GM10266 (cell line): ENCODE data around the gene KIF5C.
A peak's percentile ranks its signal among the peaks of the same experiment; 100 is the strongest.

Source experiments
- DNase-seq: peaks from one replicate; pipeline ENCODE4 v3.0.0; 2012; ENCODE audit errors: extremely low spot score
- TF ChIP-seq, protein P1 (sequence below): IDR thresholded peaks from 2 replicates; pipeline ENCODE4 v1.5.1; 2012; ENCODE audit warnings: mild to moderate bottlenecking, low read depth; ENCODE audit not compliant: control insufficient read depth, insufficient read depth; ENCODE audit errors: missing control alignments

Gene KIF5C

DNA sequence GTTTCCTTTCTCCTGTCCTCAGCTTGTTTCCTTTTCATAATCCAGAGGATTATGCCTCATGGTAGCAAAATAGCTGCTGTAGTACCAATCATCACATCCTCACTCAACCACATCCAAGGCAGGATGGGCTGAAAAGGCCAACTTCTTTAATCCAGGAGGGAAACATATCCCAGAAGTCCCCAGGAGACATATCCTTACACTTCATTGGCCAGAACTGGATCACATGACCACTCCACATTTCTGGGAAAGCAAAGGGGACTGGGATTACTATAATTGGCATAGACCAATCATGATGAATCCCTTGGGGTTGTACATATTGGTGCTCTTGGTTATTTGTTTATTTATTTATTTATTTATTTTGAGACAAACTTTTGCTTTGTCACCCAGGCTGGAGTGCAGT is 109.4 kb downstream of the KIF5C start:
- TF ChIP-seq, protein P1, sequence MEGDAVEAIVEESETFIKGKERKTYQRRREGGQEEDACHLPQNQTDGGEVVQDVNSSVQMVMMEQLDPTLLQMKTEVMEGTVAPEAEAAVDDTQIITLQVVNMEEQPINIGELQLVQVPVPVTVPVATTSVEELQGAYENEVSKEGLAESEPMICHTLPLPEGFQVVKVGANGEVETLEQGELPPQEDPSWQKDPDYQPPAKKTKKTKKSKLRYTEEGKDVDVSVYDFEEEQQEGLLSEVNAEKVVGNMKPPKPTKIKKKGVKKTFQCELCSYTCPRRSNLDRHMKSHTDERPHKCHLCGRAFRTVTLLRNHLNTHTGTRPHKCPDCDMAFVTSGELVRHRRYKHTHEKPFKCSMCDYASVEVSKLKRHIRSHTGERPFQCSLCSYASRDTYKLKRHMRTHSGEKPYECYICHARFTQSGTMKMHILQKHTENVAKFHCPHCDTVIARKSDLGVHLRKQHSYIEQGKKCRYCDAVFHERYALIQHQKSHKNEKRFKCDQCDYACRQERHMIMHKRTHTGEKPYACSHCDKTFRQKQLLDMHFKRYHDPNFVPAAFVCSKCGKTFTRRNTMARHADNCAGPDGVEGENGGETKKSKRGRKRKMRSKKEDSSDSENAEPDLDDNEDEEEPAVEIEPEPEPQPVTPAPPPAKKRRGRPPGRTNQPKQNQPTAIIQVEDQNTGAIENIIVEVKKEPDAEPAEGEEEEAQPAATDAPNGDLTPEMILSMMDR, result no peak
- no peak for DNase-seq

DNA sequence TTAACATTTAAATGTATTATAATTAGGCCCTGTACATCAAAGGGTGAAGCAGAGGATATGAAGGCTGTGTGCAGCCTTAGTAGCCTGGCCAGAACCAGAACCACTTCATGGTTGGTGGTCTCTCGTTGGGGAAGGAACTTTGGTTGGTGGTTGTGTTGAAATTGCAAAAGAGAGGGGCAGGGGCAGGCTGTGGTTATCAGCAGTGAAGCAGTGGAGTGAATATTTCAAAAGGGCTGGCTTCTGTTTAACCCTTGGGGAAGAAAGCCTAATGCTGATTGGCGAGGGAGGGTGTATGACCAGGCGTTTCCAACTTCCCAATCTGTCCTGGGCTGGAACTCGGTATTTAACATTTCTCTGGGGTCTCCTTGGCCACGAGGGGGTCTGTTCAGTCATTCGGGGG is 112.3 kb downstream of the KIF5C start:
- no peak for DNase-seq
- TF ChIP-seq, protein P1, result no peak

GRCh38 chr2:148988337-148988736 is 113.3 kb downstream of the KIF5C start:
- no peak for DNase-seq
- TF ChIP-seq, protein P1, result no peak

- peak; percentile 62 for DNase-seq
- TF ChIP-seq, protein P1, result peak; percentile 57
Measured at GRCh38 chr2:148989882-148990493, 115.0 kb downstream of the KIF5C start.

DNA sequence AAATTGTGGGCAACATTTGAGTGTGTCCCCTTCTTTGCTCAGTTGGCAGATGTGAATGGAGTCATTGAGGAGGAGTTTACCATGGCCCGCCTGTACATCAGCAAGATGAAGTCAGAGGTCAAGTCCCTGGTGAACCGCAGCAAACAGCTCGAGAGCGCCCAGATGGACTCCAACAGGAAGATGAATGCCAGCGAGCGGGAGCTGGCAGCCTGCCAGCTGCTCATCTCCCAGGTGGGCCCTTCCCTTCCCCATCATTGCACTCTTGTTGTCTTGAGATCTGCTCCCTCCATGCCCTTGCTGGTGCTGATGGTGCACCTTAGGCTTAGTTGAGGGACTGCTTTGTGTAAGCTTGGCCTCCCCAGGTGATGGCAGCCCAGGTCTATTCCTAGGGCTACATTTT is 115.9 kb downstream of the KIF5C start:
- TF ChIP-seq, protein P1, result no peak
- no peak for DNase-seq

DNA sequence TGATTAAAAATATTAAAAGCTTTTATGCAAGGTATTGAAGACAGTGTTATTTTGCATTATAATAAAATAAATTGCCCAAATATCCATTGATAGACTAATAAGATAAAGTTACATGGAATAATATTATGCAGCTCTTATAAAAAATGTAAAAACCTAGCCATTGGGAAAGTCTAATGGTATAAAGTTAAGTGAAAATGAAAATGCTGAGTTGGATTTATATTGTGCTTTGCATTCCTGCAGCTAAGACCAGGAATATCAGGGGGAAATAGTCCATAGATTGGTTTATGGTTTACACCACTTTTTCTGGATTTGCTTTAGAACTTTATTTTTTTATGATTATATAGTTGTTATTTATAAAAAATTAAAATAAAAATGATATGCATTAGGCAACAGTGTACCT is 117.4 kb downstream of the KIF5C start:
- TF ChIP-seq, protein P1, result no peak
- DNase-seq, result no peak

DNA sequence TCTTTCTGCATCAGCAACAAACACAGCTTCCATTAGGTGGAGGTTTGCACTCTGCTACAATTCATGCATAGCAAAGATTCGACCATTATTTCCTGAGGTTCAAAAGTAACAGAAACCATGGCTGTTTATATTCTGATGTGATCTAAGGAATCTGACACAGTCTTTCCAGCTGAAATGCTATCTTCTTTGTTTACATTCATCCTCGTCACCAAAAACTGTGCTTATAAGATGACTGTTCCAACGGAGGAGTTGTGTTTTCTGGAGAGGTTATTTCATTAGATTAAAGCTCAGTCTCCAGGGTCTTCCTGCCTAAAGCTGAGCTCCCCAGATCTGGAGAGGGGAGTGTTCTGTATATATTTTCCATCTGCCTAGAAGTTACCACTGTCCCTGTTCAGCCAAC is 118.3 kb downstream of the KIF5C start:
- no peak for DNase-seq

More for the DNA sequence above, 118.3 kb downstream of the KIF5C start:
- TF ChIP-seq, protein P1, result no peak
